Cerebellar nuclear complex (tissue), 1 donor: Measurements from ENCODE around the gene ELFN1.
A peak's percentile ranks its signal among the peaks of the same experiment; 100 is the strongest.
"Not testable (repeated sequence)": the region's sequence is repeated elsewhere in the genome, so short reads cannot be mapped to it uniquely, and the experiment has no call there.

Experiments used
- DNase-seq, 2 experiments: peaks; one replicate each; lab custom pipeline; 2025; lab: John Stamatoyannopoulos, UW

The ELFN1 gene

GRCh38 chr7:1709281-1709680 lies 39.2 kb downstream of the ELFN1 start:
- no peak for DNase-seq

- DNase-seq: no peak
Observed at GRCh38 chr7:1709900-1710299, 39.8 kb downstream of the ELFN1 start.

GRCh38 chr7:1710936-1711335 lies 40.9 kb downstream of the ELFN1 start:
- no peak for DNase-seq

DNA sequence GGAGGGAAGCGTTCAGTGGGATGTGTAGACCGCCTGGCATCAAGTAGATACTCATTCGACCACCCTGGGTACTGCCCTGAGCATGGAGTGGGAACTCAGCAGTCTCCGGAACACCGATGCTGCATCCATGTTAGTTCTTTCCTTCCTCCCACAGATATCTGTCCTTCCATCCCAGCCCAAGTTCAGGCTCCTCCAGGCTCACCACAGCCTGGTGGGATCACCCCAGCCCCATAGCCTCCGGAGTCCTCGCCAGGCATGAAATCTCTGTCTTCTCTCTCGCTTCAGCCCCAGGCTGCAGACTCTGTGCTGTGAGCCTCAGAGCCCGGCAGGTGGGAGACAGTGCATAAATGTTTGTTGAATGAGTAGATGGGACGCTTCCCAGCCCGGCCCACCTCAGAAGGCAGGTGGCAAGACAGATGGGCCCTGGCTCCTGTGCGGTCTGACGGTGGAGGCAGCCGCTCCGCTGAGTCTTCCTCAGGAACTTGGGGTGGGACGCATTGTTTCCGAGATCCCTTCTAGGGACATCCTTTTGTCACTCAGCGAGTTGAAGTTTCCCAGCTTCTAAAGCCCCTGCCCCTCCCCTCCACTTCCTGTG lies 42.9 kb downstream of the ELFN1 start:
- DNase-seq: no peak

DNA sequence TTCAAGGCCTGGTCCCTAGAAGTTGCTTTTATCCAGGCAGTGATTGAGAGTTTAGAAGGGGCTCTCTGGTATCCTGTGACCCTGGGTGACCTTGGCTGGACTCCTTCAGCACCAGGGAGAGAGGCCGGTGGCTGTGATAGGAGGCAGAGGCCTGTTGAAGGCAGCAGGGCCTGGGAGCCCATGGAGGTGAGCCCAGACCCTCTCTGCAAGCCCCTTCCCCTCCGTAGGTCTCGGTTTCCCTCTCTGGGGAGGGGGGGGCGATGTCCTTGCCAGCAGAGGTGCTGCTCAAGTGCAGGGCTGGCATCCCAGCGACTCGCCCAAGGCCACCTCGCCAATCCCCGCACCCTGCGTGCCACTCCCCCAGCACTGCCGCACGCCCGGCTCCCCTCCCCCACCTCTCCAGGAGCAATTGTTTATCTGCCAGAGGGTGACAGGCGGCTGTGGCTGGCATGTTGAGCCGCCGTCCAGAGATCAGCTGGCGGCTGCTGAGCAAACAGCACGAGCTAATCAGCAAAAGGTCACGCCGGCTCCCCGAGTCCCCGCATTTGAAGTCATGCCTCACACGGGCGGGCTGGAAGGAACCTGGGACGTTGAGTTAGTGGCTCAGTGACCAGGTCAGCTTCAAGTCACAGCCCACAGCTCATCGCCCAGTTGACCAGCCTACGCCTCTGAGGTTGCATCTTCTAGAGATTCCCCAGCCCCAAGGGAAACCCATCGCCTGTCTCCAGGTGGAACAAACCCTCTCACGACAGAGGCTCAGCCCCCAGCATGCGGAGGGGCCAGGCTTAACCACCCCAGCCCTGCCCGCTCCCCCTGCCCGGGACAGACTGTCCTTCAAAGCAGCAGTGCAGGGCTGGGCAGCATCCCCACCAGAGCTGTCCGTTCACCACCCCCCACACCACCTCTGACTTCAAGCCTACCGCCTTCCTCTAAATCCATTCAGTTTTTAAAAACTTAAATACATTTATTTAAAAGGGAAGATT lies 43.7 kb downstream of the ELFN1 start:
- no peak for DNase-seq

DNA sequence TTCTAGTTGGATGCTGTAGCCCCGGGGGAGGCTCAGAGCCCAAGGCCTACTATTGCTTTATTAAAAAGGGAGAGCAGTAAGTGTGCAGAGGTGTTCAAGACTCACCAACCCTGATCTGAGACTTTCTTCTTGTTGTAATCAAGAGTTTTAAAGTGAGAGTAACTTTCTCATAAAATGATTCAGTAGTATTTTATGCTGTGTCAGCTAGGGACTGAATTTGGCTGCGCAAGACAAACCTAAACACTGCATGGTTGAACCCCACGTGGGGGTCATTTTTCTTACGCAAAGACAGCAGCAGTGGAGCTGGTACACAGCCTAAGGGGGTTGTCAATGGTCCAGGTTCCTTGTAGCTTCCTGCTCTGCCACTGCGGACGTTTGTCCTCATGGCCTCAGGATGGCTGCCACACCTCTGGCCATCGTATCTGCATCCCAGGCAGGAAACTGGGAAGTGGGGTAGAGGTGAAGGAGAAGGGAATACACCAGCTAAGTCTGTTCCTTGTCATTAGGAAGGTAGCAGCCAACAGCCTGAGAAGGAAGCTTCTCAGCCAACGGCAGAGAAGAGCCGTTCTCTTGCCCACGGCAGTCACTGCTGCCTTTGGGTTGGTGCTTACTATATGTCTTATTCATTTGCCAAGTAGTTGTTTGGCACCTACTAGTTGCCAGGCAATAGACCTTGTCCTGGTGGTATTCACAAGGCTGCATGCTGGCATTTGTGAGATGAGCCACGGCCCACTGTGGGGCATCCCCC lies 44.7 kb downstream of the ELFN1 start:
- DNase-seq: no peak

DNA sequence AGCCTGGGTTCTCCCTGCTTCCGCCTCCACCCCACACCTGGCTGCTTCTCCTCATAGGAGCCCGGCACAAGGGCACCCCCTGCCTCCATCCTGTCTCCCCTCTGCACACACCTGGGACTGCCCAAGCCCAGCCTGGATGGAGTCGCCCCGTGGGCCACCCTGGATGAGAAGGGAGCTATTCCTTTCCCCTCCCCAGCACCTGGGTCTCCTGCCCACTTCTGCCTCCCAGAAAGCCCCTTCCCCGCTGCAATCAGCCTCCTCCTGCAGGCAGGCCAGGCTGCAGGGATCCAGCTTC lies 45.2 kb downstream of the ELFN1 start:
- no peak for DNase-seq

DNA sequence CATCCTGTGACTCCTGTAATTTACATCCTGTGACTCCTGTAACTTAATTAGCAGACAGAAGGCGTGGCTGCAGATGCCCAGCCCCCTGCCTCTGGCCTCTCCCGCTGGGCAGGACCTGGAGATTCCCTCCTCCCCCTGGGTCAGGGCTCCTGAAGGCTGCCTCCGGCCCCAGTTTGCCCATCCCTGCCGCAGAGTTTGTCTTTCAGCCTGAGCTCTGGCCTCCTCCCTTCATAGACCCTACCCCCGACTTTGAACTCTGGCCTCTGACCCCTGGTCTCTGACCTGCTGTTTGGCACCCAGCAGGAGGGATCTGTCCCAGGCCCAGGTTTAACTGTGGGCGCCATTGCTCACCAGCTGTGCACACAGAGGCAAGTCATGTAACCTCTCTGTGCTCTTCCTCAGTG lies 45.6 kb downstream of the ELFN1 start:
- DNase-seq: no peak

DNA sequence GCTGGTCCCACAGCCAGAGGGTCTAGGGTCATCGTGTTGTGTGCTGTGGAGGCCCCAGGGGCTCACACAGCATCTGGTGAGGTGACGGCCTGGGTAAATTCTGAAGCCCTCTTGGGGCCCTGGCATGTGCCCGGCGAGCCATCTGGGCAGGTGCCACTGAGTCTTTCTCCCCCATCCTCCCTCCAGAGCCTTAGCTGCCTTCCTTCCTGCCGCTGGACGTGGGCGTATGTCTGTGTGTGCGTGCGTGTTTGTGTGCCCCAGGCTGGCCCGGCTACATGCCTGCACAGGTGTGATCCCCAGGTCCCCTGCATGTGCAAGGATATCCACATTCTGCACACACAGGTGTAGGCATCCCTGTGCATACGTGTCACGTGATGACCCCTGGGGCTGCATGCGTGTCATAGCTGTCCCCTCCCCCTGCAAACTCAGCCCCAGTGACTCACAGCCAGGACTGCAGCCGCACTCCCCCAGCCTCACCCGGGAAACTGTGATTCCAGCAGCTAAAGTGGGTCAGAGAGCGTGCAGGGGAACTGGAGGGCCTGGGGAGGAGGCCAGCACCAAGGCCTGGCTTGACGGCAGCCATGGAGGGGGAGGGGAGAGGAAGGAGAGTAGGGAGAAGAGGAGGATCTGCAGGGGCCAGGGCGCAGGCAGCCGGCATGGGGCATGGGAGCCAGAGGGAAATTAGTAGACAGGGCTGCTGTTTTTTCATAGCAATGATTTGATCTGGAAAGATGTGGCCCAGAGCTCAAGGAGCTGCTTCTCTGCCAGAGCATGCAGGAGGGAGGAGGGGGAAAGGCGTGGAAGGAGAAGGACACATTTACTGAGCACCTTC lies 46.4 kb downstream of the ELFN1 start:
- DNase-seq: no peak

DNA sequence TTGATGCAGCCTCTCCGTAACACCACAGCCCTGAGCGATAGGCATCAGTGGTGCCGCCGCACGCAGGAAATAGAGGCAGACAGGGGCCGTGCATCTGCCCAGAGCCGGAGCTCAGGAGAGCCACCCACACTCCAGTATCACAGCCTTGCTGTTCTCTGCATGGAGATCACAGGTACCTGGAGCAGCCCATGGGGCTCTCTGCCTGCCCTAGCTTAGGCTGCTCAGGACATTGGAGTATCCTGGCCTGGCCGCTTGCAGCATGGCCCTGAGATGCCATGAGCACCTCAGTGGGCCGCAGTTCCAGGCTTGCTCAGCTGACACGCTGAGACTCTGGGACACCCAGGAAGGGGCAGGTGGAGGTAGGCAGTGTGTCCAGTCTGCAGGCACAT lies 47.0 kb downstream of the ELFN1 start:
- no peak for DNase-seq

GRCh38 chr7:1717903-1718676 lies 48.0 kb downstream of the ELFN1 start:
- DNase-seq: no peak

GRCh38 chr7:1718850-1719249 lies 48.8 kb downstream of the ELFN1 start:
- not testable (repeated sequence) for DNase-seq

GRCh38 chr7:1719256-1719655 lies 49.2 kb downstream of the ELFN1 start:
- not testable (repeated sequence) for DNase-seq

DNA sequence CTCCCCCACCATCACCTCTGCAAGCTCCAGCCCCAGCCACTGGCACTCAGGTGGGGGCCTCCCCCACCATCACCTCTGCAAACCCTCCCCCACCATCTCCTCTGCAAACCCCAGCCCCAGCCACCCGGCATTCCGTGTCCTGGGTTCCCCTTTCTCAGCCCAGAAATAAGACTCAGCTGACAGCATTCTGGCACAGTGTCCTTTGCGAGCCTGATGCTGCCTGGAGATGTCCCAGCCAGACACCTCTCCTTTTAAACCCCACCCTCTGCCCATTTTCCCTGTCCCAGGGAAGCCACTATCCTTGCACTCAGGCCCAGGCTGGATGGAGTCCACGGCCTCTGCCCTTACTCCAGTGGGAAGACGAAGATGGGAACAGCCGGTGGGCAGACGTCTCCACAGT lies 49.8 kb downstream of the ELFN1 start:
- no peak for DNase-seq

DNA sequence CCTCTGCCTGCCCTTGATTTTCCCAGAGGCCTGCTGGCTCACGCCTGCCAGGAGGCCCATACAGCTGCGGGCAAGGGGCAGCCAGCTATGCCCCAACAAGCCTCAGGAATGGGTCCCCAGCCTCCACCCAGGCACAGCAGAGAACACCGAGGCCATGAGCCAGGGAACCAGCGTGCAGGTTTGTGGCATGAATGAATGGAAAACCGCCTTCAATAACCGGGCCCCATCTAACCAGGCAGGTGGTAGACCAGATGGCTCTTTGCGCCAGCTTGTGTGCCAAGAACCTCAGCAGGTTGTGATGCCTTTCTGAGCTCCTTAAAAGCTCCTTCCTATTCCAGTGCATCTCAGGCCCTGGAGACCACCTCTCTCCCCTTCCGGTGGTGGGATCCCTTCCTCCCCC lies 50.2 kb downstream of the ELFN1 start:
- DNase-seq: peak; percentile 15 to 88

DNA sequence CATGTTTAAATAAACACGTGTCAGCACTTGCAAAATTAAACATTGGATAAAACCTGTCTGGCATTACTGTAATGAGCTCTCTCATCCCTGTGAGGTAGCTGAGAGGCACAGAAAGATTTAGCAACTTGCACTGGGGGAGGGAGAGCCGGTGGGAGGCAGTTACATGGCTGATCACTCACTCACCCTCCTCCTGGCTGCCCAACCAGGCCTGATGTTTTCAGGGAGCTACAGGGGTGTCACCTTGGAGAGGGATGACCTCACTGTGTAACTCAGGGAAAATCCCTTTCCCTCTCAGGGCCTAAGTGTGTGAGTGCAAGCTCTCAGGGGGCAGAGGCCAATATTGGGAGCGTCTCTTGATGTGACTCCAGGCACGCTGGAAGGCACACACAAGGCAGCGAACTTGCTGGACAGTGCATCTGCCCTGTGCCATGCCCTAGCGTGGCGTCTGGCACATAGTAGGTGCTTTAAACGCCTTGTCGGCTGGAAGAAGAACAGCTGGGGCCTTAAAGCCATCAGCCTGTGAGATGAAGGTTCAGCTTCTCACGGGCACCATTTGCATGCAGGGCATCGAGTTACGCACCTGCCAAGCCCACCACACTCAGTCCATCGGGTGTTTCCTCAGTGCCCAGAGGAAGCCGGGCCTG lies 51.1 kb downstream of the ELFN1 start:
- DNase-seq: no peak

GRCh38 chr7:1723254-1723653 lies 53.2 kb downstream of the ELFN1 start:
- no peak for DNase-seq

DNA sequence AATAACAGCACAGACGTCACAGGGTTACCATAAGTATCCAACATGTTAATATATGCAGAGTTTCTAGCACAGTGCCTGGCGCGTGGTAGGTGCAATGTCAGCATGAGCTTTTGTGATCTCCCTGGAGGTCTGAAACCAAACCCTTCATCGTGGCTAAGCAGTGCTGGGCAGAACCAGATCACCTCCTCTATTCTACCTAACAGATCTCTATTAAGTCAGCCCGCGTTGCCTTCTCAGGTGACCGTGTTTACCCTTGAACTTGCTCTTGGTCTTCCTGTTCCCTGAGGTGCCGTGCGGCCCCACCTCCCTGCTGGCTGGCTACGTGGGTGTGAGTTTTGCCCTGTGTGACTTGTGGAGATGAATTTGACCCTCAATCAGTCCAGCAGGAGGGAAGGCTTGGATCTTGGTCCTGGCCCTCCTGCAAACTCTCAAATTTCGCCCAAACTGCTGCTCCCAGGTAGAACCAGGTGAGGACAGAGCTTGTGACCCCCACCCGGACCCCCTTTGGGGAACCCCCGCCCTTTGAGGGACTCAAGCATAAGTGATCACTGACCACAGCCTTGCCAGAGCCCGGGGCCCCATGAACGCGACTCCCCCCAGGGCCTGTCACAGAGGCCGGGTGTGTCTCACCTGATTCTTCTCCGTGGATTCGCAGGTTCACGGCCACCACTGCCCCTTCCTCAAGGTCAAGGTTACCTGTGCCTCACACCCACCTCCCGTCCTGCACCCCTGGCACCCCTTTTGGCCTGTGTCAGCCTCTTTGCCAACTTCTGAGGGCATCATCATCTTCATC lies 54.2 kb downstream of the ELFN1 start:
- no peak for DNase-seq

- DNase-seq: peak in 1 of 2 experiments; percentile 19
Observed at GRCh38 chr7:1725199-1725690, 55.2 kb downstream of the ELFN1 start.
